DOHH2 (cell line): ENCODE measurements around the gene CMTR2.
A peak's percentile ranks its signal among the peaks of the same experiment; 100 is the strongest.

Experiments used
- H3F3A ChIP-seq: fragments of 200-600 bp; sonication (generic), shearing (Covaris generic); 2 replicates; pipeline ENCODE4 v1.6.0; 2016; ENCODE audit warnings: antibody characterized with exemption, mild to moderate bottlenecking; ENCODE audit not compliant: control insufficient read depth, insufficient read depth
- H3K27ac ChIP-seq: fragments of 200-600 bp; sonication (generic); 2 replicates; pipeline ENCODE4 v1.5.1; 2014; ENCODE audit warnings: low read depth, mild to moderate bottlenecking, low read length, moderate library complexity
- H3K27me3 ChIP-seq: fragments of 200-600 bp; sonication (generic); 2 replicates; pipeline ENCODE4 v1.6.1; 2014; ENCODE audit warnings: mild to moderate bottlenecking, low read length, mixed read lengths; ENCODE audit not compliant: control insufficient read depth
- H3K36me3 ChIP-seq: fragments of 200-600 bp; sonication (generic); 2 replicates; pipeline ENCODE4 v1.6.1; 2014; ENCODE audit warnings: mild to moderate bottlenecking, low read length, moderate library complexity, mixed read lengths; ENCODE audit not compliant: control insufficient read depth
- H3K4me1 ChIP-seq: fragments of 200-600 bp; sonication (generic); 2 replicates; pipeline ENCODE4 v1.6.1; 2014; ENCODE audit warnings: mild to moderate bottlenecking, low read length, mixed read lengths; ENCODE audit not compliant: control insufficient read depth
- H3K4me2 ChIP-seq: fragments of 200-600 bp; sonication (generic); 2 replicates; pipeline ENCODE4 v1.6.0; 2014; ENCODE audit warnings: mild to moderate bottlenecking, low read length, moderate library complexity
- H3K4me3 ChIP-seq: fragments of 200-600 bp; sonication (generic); 2 replicates; pipeline ENCODE4 v1.5.1; 2014; ENCODE audit warnings: mild to moderate bottlenecking, low read length, mixed read lengths
- H3K79me2 ChIP-seq: fragments of 200-600 bp; sonication (generic); 2 replicates; pipeline ENCODE4 v1.6.1; 2014; ENCODE audit warnings: mild to moderate bottlenecking, low read length, mixed read lengths; ENCODE audit not compliant: control insufficient read depth
- H3K9me2 ChIP-seq: fragments of 200-600 bp; sonication (generic); replicated peaks from 2 replicates; pipeline ENCODE4 v1.6.1; 2014; ENCODE audit warnings: mild to moderate bottlenecking, low read length, mixed read lengths; ENCODE audit not compliant: control insufficient read depth
- H3K9me3 ChIP-seq: fragments of 200-600 bp; sonication (generic); 2 replicates; pipeline ENCODE4 v1.6.1; 2014; ENCODE audit warnings: antibody characterized with exemption, low read length, mixed read lengths; ENCODE audit not compliant: control insufficient read depth, insufficient read depth
- H4K20me1 ChIP-seq: fragments of 200-600 bp; sonication (generic); 2 replicates; pipeline ENCODE4 v1.6.0; 2014; ENCODE audit warnings: low read depth, mild to moderate bottlenecking, antibody characterized with exemption, low read length, moderate library complexity; ENCODE audit not compliant: control insufficient read depth, insufficient read depth
- CTCF ChIP-seq: fragments of 200-600 bp; sonication (generic); IDR thresholded peaks from one replicate; pipeline ENCODE4 v1.5.1; 2014; ENCODE audit warnings: antibody characterized with exemption, mild to moderate bottlenecking, low read depth, low read length; ENCODE audit not compliant: poor library complexity, severe bottlenecking
- EZH2phosphoT487 ChIP-seq: fragments of 200-600 bp; sonication (generic); IDR thresholded peaks from 2 replicates; pipeline ENCODE4 v1.6.1; 2017; ENCODE audit warnings: borderline replicate concordance, mild to moderate bottlenecking, antibody characterized with exemption, low read length, moderate library complexity, mixed read lengths

CMTR2 gene

GRCh38 chr16:71288890-71289731 lies at the start of gene CMTR2:
TSS of gene CMTR2 (minus strand) at chr16:71289402. CDS start at chr16:71285920, 3,482 bp downstream.
- Histone ChIP-seq H3K9me3 (no peaks in the 10 kb centered on the region), H3K79me2 (peaks cover 15% of the 10 kb centered on the region), H3K4me2 (peak within 1 kb of the TSS; percentile 84)

GRCh38 chr16:71338632-71339031 lies 49.4 kb upstream of the CMTR2 start:
- Histone ChIP-seq H3K27me3 (no peaks in the 10 kb centered on the region), H3K4me1 (no peaks in the 10 kb centered on the region), H3F3A (no peaks in the 10 kb centered on the region), H3K4me2 (no peak overlapping the region), H3K4me3 (no peak overlapping the region), H3K36me3 (no peaks in the 10 kb centered on the region), H3K9me3 (no peaks in the 10 kb centered on the region), H4K20me1 (no peaks in the 10 kb centered on the region), H3K79me2 (no peaks in the 10 kb centered on the region), H3K27ac (no peak overlapping the region), H3K9me2 (no peaks in the 10 kb centered on the region)
- TF ChIP-seq EZH2phosphoT487 (no peak), CTCF (no peak)

More at GRCh38 chr16:71288890-71289731, at the start of gene CMTR2:
- H3K4me1 ChIP-seq: peaks cover 16% of the 10 kb centered on the region
- H3K36me3 ChIP-seq: peaks cover 25% of the 10 kb centered on the region
- peak within 1 kb of the TSS; percentile 92 for H3K4me3 ChIP-seq
- no peaks in the 10 kb centered on the region for H4K20me1 ChIP-seq
- H3K27me3 ChIP-seq: peaks cover 5% of the 10 kb centered on the region; the same call in 1 of the 2 replicates
- H3F3A ChIP-seq: peaks cover 3% of the 10 kb centered on the region
- peak within 1 kb of the TSS; percentile 34 for H3K27ac ChIP-seq
- H3K9me2 ChIP-seq: no peaks in the 10 kb centered on the region
- no peak for TF ChIP-seq EZH2phosphoT487
- no peak for TF ChIP-seq CTCF

- H3K79me2 ChIP-seq: no peaks in the 10 kb centered on the region
- no peaks in the 10 kb centered on the region for H3K9me3 ChIP-seq
- no peak overlapping the region for H3K4me3 ChIP-seq
- H3K27me3 ChIP-seq: no peaks in the 10 kb centered on the region
- no peaks in the 10 kb centered on the region for H4K20me1 ChIP-seq
- H3K9me2 ChIP-seq: no peaks in the 10 kb centered on the region
- H3K36me3 ChIP-seq: no peaks in the 10 kb centered on the region
- H3F3A ChIP-seq: no peaks in the 10 kb centered on the region
- no peak for TF ChIP-seq CTCF
- TF ChIP-seq EZH2phosphoT487: no peak
- no peaks in the 10 kb centered on the region for H3K4me1 ChIP-seq
- H3K27ac ChIP-seq: no peak overlapping the region
- no peak overlapping the region for H3K4me2 ChIP-seq
Observed at GRCh38 chr16:71338193-71338592, 49.0 kb upstream of the CMTR2 start.
